Transverse colon (tissue), 4 donors: ENCODE data around the gene CUL7.

Source experiments
- CTCF ChIP-seq, 5 experiments: fragments of 200-600 bp in 3 of 5; fragments of 450-650 bp in 2 of 5; sonication (generic) in 3 of 5; IDR thresholded peaks; 1 replicate in 2 of 5; 2 replicates in 3 of 5; pipeline ENCODE4 v1.5.1; 2016 to 2017; ENCODE audit warnings: antibody characterized with exemption in 5 of 5, inconsistent platforms in 3 of 5, mild to moderate bottlenecking in 2 of 5, moderate library complexity in 1 of 5
- POLR2A ChIP-seq: fragments of 450-650 bp; IDR thresholded peaks from one replicate; pipeline ENCODE4 v1.6.1; 2016; ENCODE audit warnings: antibody characterized with exemption, mild to moderate bottlenecking, moderate library complexity
- POLR2AphosphoS5 ChIP-seq, 3 donors: sonication (generic); formaldehyde crosslinking; IDR thresholded peaks; one replicate each; pipeline ENCODE4 v1.6.1; 2016; ENCODE audit warnings: antibody characterized with exemption in 3 of 3

- no peak for TF ChIP-seq POLR2AphosphoS5 (IDR thresholded peaks at IDR 0.05)
- TF ChIP-seq CTCF (IDR thresholded peaks at IDR 0.05) = no peak
- TF ChIP-seq POLR2A = no peak
These were observed 20.0 kb downstream of the CUL7 start for GRCh38 chr6:43033496-43034189.
